Keratinocyte (primary cell): Measurements from ENCODE around the gene IL31. TPM values are rescaled to one million over a fixed set of nuclear protein-coding genes. Genes with fewer than 3 reads are reported as not detected.
"Not testable (repeated sequence)": the region's sequence is repeated elsewhere in the genome, so short reads cannot be mapped to it uniquely, and the experiment has no call there.

Experiments
- DNase-seq: peaks from one replicate; pipeline ENCODE4 v3.0.0-alpha.2; 2011; ENCODE audit warnings: low read depth, missing footprints, low spot score
- FAIRE-seq: peaks from 2 replicates; lab custom pipeline; 2011; peaks lifted over from hg19 to GRCh38; lab: Jason Lieb, UNC
- H2AFZ ChIP-seq: 2 replicates; pipeline ENCODE4 v1.6.0; 2012; ENCODE audit warnings: low read length, control low read depth, inconsistent platforms; ENCODE audit not compliant: control insufficient read depth
- H3K27ac ChIP-seq: 2 replicates; pipeline ENCODE4 v1.5.1; 2011; ENCODE audit warnings: low read length; ENCODE audit not compliant: control insufficient read depth, insufficient read depth
- H3K27me3 ChIP-seq: 3 replicates; pipeline ENCODE4 v1.6.0; 2011; ENCODE audit warnings: low read length; ENCODE audit not compliant: control insufficient read depth, insufficient read depth; ENCODE audit errors: extremely low read depth
- H3K36me3 ChIP-seq, 2 experiments: 2 replicates in 1 of 2; 3 replicates in 1 of 2; pipeline ENCODE4 v1.5.1; 2011; ENCODE audit warnings: low read length in 2 of 2, mild to moderate bottlenecking in 1 of 2; ENCODE audit not compliant: control insufficient read depth in 2 of 2, insufficient read depth in 2 of 2; ENCODE audit errors: extremely low read depth in 1 of 2
- H3K4me1 ChIP-seq: 3 replicates; pipeline ENCODE4 v1.5.1; 2011; ENCODE audit warnings: low read length; ENCODE audit not compliant: control insufficient read depth, insufficient read depth; ENCODE audit errors: extremely low read depth
- H3K4me2 ChIP-seq: 3 replicates; pipeline ENCODE4 v1.6.0; 2011; ENCODE audit warnings: low read depth, low read length; ENCODE audit not compliant: control insufficient read depth, insufficient read depth; ENCODE audit errors: extremely low read depth
- H3K4me3 ChIP-seq, 3 experiments: fragments of 200-600 bp in 1 of 3; sonication (generic) in 1 of 3; 2 replicates in 2 of 3; 3 replicates in 1 of 3; pipeline ENCODE4 v1.5.1; 2011 to 2016; ENCODE audit warnings: low read length in 3 of 3, mild to moderate bottlenecking in 3 of 3, control low read depth in 2 of 3, inconsistent platforms in 1 of 3, low read depth in 1 of 3, mixed read lengths in 1 of 3, mixed run types in 1 of 3, moderate library complexity in 1 of 3; ENCODE audit not compliant: control insufficient read depth in 2 of 3, insufficient read depth in 2 of 3; ENCODE audit errors: extremely low read depth in 1 of 3
- H3K79me2 ChIP-seq: 2 replicates; pipeline ENCODE4 v1.6.0; 2012; ENCODE audit warnings: low read length; ENCODE audit not compliant: control insufficient read depth, insufficient read depth
- H3K9ac ChIP-seq: 3 replicates; pipeline ENCODE4 v1.6.0; 2011; ENCODE audit warnings: low read length; ENCODE audit not compliant: control insufficient read depth, insufficient read depth; ENCODE audit errors: extremely low read depth
- H3K9me1 ChIP-seq: 3 replicates; pipeline ENCODE4 v1.6.0; 2011; ENCODE audit warnings: low read length; ENCODE audit not compliant: control insufficient read depth, insufficient read depth; ENCODE audit errors: extremely low read depth
- H3K9me3 ChIP-seq: 2 replicates; pipeline ENCODE4 v1.5.1; 2012; ENCODE audit warnings: low read depth, low read length; ENCODE audit not compliant: control insufficient read depth
- H4K20me1 ChIP-seq: 3 replicates; pipeline ENCODE4 v1.6.0; 2011; ENCODE audit warnings: low read length; ENCODE audit not compliant: control insufficient read depth, insufficient read depth; ENCODE audit errors: extremely low read depth
- EZH2 ChIP-seq: IDR thresholded peaks from one replicate; pipeline ENCODE4 v1.6.1; 2012; ENCODE audit warnings: inconsistent platforms, mild to moderate bottlenecking, low read length, moderate library complexity
- dilution Hi-C: fragments of 300-500 bp; cut with MboI; formaldehyde crosslinking; loops from one replicate; pipeline ENCODE4 v1.7.0; 2020; ENCODE audit warnings: low sequenced_read_pairs; ENCODE audit not compliant: extremely low pct_ligation_motif_present
- polyA plus RNA-seq, 5 experiments: library from polyadenylated mRNA; depleted of rRNA in 3 of 5; stranded (reverse) in 3 of 5; stranded (forward) in 1 of 5; unstranded in 1 of 5; fragments of >200 nt; gene quantifications; 1 replicate in 1 of 5; 2 replicates in 3 of 5; 3 replicates in 1 of 5; pipeline versions ENCODE4 v1.2.1 to v1.2.3, GENCODE V29; 2011 to 2012; ENCODE audit warnings: missing spikeins in 2 of 5, low read depth in 1 of 5, low replicate concordance in 1 of 5
- TF ChIP-seq, protein P1 (sequence below), 3 experiments: IDR thresholded peaks in 1 of 3; conservative IDR thresholded peaks in 1 of 3; optimal IDR thresholded peaks in 1 of 3; 2 replicates in 2 of 3; 3 replicates in 1 of 3; pipeline versions ENCODE3 to v1.5.1; 2011; ENCODE audit warnings: low read length in 3 of 3, mild to moderate bottlenecking in 3 of 3, moderate library complexity in 2 of 3, control low read depth in 1 of 3, inconsistent platforms in 1 of 3; ENCODE audit not compliant: insufficient read depth in 2 of 3; ENCODE audit errors: extremely low read depth in 1 of 3

IL31 gene
- polyA plus RNA-seq, 1 donor (not counting 4 experiments of a cell fraction or from before 2014, with no cell fraction given), result not detected

DNA sequence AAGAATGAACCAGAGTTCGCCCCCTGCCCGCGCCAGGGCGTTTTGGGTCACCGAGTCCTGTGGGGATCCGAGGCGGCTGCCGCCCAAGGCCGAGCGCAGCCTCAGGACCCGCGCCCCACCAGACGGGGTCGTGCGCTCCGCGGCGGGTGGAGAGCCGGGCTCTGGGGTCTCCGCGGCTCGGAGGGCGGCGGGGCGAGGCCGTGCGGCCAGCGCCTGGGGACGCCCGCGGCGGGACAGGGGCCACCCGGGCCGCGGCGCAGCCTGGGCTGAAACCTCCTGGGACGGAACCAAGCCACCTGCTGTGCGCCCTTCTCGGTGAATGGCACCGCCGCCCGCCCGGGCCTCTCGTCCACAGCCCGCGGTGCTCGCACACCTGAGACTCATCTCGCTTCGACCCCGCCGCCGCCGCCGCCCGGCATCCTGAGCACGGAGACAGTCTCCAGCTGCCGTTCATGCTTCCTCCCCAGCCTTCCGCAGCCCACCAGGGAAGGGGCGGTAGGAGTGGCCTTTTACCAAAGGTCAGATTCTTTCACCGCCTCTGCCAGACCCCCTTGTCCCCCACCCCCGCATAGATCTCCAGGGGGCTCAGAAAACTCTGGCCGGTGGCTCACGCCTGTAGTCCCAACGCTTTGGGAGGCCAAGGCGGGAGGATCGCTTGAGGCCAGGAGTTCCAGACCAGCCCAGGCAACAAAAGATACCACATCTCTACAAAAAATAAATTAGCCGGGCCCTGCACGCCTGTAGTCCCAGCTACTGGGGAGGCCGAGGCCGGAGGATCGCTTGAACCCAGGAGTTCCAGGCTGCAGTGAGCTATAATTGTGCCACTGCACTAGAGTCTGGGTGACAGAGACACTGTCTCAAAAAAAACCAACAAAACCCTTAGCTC lies 30.4 kb upstream of the IL31 start:
- peak overlapping the region; percentile 58 for H2AFZ ChIP-seq
- H3K36me3 ChIP-seq, result peaks cover 11 to 16% of the 10 kb centered on the region in 2 experiments
- no peak overlapping the region for H3K27ac ChIP-seq
- H3K9me3 ChIP-seq, result no peaks in the 10 kb centered on the region
- no peak for DNase-seq
- peak; percentile 57 for TF ChIP-seq EZH2
- TF ChIP-seq, protein P1, sequence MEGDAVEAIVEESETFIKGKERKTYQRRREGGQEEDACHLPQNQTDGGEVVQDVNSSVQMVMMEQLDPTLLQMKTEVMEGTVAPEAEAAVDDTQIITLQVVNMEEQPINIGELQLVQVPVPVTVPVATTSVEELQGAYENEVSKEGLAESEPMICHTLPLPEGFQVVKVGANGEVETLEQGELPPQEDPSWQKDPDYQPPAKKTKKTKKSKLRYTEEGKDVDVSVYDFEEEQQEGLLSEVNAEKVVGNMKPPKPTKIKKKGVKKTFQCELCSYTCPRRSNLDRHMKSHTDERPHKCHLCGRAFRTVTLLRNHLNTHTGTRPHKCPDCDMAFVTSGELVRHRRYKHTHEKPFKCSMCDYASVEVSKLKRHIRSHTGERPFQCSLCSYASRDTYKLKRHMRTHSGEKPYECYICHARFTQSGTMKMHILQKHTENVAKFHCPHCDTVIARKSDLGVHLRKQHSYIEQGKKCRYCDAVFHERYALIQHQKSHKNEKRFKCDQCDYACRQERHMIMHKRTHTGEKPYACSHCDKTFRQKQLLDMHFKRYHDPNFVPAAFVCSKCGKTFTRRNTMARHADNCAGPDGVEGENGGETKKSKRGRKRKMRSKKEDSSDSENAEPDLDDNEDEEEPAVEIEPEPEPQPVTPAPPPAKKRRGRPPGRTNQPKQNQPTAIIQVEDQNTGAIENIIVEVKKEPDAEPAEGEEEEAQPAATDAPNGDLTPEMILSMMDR (optimal IDR thresholded peaks at IDR 0.05 in 1 of 3, IDR thresholded peaks at IDR 0.05 in 1 of 3, conservative IDR thresholded peaks at IDR 0.05 in 1 of 3; ENCODE audit: extremely low read depth in 1 of 3, insufficient read depth in 2 of 3, low read length in 3 of 3), result no peak
- dilution Hi-C loops, result no loop called here
- H3K4me3 ChIP-seq, result peak overlapping the region; percentile 50 to 63 (median 61)
- no peak for FAIRE-seq
- H4K20me1 ChIP-seq, result no peaks in the 10 kb centered on the region
- H3K27me3 ChIP-seq, result peaks cover 12% of the 10 kb centered on the region
- no peaks in the 10 kb centered on the region for H3K9me1 ChIP-seq
- H3K79me2 ChIP-seq, result no peaks in the 10 kb centered on the region
- peaks cover 3% of the 10 kb centered on the region for H3K4me1 ChIP-seq
- H3K4me2 ChIP-seq, result peak overlapping the region; percentile 77
- peak overlapping the region; percentile 58 for H3K9ac ChIP-seq

DNA sequence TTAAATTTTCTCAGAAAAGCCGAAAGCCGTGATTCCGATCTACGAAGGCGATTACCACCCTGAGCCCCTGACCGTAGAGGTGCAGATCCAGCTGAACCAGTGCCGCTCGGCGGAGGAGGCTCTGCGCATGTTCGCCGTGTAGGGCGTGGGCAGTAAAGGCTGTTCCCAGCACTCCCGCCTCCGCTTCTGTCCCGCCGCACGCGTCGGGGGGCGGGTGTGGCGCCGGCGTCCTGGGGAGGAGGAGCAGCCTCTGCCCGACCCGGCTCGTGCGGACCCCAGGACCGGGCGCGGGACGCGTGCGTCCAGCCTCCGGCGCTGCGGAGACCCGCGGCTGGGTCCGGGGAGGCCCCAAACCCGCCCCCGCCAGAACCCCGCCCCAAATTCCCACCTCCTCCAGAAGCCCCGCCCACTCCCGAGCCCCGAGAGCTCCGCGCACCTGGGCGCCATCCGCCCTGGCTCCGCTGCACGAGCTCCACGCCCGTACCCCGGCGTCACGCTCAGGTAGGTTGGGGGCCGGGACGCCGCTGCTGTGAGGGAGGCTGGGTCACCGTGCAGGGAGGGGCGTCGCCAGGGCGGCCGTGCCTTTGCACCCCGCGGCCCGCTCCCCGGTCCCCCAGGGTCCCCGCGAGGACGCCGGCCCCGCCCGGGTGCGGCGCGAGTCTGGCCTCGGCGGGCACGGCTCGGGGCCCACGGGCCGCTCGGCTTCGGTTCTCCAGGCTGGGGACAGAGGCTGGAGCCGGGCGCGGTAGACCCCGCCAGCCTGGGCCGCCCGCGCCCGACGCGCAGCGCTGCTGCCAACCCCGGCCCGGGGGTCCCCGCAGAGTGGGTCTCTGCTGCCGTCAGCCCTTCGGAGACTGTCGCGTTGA lies 29.5 kb upstream of the IL31 start, which contains the start of gene B3GNT4:
B3GNT4 (plus strand) TSS at position 409 of the 866 bp plus-strand sequence. CDS start 910 bp downstream, outside the sequence.
- H3K9ac ChIP-seq, result peak within 1 kb of the TSS; percentile 58
- H3K36me3 ChIP-seq, result peaks cover 11 to 16% of the 10 kb centered on the region in 2 experiments
- no peaks in the 10 kb centered on the region for H3K9me1 ChIP-seq
- DNase-seq (no peak), FAIRE-seq (no peak)
- H3K4me1 ChIP-seq, result peaks cover 3% of the 10 kb centered on the region
- H2AFZ ChIP-seq, result peak within 1 kb of the TSS; percentile 62
- dilution Hi-C loops, result no loop called here
- no peaks in the 10 kb centered on the region for H4K20me1 ChIP-seq
- no peak within 1 kb of the TSS for H3K27ac ChIP-seq
- no peaks in the 10 kb centered on the region for H3K79me2 ChIP-seq
- peak within 1 kb of the TSS; percentile 50 to 63 (median 61) for H3K4me3 ChIP-seq
- H3K27me3 ChIP-seq, result peaks cover 12% of the 10 kb centered on the region
- H3K4me2 ChIP-seq, result peak within 1 kb of the TSS; percentile 77
- H3K9me3 ChIP-seq, result no peaks in the 10 kb centered on the region
- TF ChIP-seq, protein P1 (optimal IDR thresholded peaks at IDR 0.05 in 1 of 3, IDR thresholded peaks at IDR 0.05 in 1 of 3, conservative IDR thresholded peaks at IDR 0.05 in 1 of 3; ENCODE audit: extremely low read depth in 1 of 3, insufficient read depth in 2 of 3, low read length in 3 of 3), result no peak
- no peak for TF ChIP-seq EZH2

DNA sequence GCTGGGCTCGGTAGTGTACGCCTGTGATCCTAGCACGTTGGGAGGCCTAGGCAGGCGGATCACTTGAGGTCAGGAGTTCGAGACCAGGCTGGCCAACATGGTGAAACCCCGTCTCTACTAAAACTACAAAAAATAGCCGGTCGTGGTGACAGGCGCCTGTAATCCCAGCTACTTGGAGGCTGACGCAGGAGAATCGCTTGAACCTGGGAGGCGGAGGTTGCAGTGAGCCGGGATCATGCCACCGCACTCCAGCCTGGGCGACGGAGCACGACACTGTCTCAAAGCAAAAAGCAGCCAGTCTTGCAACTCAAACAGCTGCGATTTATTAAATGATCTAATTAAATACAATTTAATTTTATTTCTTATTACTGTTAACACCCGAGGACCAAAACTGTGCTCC lies 28.8 kb upstream of the IL31 start:
- H3K4me3 ChIP-seq, result peak overlapping the region; percentile 50 to 63 (median 61)
- peak overlapping the region; percentile 62 for H2AFZ ChIP-seq
- dilution Hi-C loops, H3K27ac ChIP-seq, H3K9me1 ChIP-seq, H4K20me1 ChIP-seq, H3K9me3 ChIP-seq, FAIRE-seq, H3K4me1 ChIP-seq, DNase-seq, H3K79me2 ChIP-seq: not testable (repeated sequence)
- peaks cover 6 to 11% of the 10 kb centered on the region in 2 experiments for H3K36me3 ChIP-seq
- H3K27me3 ChIP-seq, result peaks cover 12% of the 10 kb centered on the region
- H3K4me2 ChIP-seq, result peak overlapping the region; percentile 77
- H3K9ac ChIP-seq, result peak overlapping the region; percentile 22
